ENCODE data around the gene MYO6. TPM values are rescaled to one million over a fixed set of nuclear protein-coding genes. Genes with fewer than 3 reads are reported as not detected.
A peak's percentile ranks its signal among the peaks of the same experiment; 100 is the strongest.
"Not testable (repeated sequence)": the region's sequence is repeated elsewhere in the genome, so short reads cannot be mapped to it uniquely, and the experiment has no call there.

MYO6 gene
- total RNA-seq = under 0.01 TPM

DNA sequence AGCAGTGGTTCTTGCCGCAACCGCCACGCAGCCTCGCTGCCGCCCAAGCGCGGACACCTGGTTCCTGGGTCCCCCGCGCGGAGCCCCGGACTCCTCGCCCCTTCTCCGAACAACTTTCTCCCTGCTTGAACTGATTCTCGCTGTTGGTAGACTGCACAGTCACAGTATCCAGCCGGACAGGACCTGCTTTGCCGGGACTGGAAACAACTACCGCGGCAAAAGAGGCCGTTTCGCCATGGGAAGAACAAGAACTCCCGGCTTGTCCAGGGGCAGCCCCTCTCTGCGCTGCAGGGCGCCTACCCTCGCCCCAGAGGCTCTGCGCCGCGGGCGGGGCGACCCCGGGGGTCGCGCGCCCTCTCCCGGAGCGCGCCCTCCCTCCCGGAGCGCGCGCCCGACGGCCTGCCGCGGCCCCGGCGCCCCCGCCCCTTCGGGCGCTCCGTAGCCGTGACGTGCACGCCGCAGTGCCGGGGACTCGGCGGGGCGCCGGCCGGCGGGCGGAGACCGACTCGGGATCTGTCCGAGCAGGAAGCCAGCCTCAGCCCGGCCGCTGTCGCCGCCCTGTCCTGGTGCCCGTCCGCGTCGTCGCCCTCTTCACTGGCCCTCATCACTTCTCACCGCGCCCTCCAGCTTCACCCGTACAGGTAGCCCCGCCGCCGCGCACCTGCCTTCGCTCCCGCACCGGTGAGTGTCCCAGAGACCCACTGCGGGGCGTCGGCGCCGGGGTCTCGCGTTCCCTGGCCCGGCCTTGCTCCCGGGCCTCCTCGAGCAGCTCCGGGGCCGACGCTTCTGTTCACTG lies at the start of gene MYO6:
Gene MYO6, plus strand, starts transcription at position 497 of the 796 bp plus-strand sequence. CDS start 68,309 bp downstream, outside the sequence.
- DNase-seq (ENCODE audit: low read depth in 2 of 3, low spot score in 2 of 3) = peak in 2 of 3 donors; percentile 6 to 8

DNA sequence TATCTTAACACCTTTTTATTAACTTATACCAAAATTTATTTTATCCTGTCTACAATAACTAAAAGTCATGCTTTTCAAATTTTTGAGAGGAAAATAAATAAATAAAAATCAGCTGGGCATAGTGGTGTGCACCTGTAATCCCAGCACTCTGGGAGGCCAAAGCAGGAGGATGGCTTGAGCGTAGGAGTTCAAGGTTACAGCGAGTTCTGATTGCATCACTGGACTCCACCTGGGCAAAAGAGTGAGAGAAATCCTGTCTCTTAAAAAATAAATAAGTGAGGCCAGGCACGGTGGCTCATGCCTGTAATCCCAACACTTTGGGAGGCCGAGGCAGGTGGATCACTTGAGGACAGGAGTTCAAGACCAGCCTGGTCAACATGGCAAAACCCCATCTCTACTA lies 40.7 kb upstream of the MYO6 start:
- not testable (repeated sequence) for DNase-seq (ENCODE audit: low read depth in 2 of 3, low spot score in 2 of 3)

DNA sequence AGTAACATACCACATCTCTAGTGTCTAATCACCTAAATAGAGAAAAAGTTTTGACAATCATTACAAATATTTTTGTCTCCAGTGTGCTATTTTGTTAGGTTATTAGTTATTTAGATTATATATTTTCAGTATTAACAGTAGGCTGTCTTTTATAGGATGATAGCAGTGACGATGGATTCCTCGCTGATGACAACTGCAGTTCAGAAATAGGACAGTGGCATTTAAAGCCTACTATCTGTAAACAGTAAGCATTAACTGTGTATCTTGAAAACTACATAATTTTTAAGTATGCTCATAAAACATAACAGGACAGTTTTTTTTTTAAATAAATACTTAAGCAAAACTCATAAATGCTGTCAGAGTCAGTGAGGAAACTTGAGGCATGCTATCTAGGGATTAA lies 37.9 kb upstream of the MYO6 start:
- DNase-seq (ENCODE audit: low read depth in 2 of 3, low spot score in 2 of 3) = no peak

DNA sequence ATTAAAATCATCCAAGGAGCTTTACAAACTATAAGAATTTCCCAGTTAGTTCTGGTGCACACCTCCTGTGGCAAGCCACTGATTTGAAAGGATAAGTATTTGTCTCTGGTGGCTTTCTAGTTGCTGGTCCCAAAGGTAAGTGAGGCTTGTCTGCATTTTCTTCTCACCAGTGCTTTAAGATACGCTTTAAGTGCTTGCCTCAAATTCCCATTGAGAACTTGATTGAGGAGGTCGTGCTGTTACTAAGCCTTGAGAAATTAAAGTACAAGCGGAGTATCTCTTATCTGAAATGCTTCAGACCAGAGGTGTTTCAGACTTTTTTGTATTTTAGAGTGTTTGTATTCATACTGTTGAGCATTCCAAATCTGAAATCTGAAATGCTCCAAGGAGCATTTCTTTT lies 29.9 kb upstream of the MYO6 start:
- no peak for DNase-seq (ENCODE audit: low read depth in 2 of 3, low spot score in 2 of 3)

DNA sequence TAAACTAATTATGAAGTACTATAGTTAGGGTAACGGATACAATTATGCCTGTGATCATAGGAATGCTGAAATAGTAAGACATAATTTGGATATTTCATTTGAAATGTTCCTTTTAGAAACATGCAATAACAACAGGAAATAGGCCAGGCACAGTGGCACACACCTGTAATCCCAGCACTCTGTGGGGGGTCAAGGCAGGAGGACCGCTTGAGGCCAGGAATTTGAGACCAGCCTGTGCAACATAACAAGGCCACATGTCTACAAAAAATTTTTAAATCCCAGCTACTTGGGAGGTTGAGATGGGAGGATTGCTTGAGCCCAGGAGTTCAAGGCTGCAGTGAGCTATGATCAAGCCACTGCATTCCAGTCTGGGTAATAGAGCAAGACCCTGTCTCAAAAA lies 25.7 kb upstream of the MYO6 start:
- DNase-seq (ENCODE audit: low read depth in 2 of 3, low spot score in 2 of 3) = no peak

DNA sequence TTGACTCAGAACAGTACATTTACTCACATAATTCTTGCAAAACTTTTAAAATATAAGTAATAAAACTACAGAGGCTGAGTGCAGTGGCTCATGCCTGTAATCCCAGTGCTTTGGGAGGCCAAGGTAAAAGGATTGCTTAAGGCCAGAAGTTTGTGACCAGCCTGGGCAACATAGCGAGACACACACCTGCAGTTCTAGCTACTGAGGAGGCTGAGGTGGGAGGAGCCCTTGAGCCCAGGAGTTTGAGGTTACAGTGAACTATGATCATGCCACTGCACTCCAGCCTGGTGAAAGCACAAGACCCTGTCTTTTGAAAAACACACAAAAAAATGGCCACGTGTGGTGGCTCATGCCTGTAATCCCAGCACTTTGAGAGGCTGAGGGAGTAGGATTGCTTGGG lies 21.8 kb upstream of the MYO6 start:
- no peak for DNase-seq (ENCODE audit: low read depth in 2 of 3, low spot score in 2 of 3)

DNA sequence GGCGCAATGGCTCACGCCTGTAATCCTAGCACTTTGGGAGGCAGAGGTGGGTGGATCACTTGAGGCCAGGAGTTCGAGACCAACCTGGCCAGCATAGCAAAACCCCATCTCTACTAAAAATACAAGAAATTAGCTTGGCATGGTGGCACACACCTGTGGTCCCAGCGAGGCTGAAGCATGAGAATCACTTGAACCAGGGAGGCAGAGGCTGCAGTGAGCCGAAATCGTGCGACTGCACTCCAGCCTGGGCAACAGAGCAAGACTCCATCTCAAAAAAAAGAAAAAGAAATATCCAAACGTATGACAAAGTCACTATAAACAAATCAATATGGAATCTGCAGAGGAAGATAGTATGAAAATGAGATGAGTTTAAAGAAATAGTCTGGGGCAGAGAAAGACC lies 18.0 kb upstream of the MYO6 start:
- DNase-seq (ENCODE audit: low read depth in 2 of 3, low spot score in 2 of 3) = not testable (repeated sequence)

DNA sequence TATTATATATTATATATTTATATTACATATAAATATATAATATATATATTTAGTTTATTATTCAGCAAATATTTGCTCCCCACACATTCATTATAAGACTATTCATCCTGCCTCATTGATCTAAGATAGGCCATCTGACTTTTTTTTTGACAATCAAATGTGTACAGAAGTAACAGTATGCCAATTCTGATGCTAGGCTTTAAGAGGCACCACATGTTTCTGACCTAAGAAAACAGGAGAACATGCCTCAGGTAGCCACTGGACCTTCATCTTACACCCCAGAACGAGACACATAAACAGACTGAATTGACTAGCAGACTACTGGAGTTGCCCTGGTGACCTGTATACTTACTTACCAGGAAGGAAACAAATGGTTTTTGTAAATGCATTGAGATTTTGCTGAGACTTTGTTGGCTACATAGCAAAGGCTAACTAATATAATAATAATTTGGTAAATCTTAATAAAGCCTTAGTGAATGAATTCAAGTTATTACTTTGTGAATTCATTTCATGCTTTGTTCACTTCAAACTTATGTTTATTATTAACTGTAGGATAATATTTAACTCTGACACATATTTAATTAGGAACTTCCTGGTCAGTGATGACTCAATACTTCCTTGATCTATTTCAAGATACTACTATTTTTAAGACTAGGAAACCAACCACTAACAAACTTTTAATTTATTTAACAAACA lies 13.4 kb upstream of the MYO6 start:
- DNase-seq (ENCODE audit: low read depth in 2 of 3, low spot score in 2 of 3) = no peak

DNA sequence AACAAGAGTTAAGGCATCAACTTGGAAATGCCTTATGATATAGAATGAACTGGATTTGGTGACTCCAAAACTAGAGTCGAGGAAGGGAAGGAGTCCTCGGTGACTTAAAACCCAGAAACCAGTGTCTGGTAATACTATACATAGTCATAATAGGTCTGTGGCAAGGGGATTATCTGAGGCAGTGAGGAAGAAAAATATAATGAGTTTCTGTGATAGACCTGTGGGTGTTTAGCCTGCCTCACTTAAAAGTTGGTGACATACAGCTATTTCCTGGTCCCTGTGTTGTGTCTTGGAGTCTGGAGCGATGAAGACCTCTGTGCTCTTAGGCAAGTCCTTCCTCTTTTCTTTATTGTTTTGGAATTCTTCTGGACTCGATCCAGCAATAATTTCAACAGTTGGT lies 5.1 kb upstream of the MYO6 start:
- DNase-seq (ENCODE audit: low read depth in 2 of 3, low spot score in 2 of 3) = no peak

DNA sequence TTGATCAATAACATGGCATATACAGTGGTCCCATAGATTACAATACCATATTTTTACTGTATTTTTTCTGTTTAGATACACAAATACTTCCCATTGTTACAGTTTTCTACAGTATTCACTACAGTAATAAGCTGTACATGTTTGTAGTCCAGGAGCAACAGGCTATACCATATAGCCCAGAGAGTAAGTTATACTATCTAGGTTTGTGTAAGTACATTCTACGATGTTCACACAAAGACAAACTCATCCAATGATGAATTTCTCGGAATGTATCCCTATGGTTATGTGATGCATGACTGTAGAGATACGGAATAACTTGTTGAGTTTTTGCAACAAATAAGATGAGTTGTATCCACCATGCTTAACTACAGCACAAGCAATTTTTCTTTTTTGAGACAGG lies 3.6 kb upstream of the MYO6 start:
- no peak for DNase-seq (ENCODE audit: low read depth in 2 of 3, low spot score in 2 of 3)

DNA sequence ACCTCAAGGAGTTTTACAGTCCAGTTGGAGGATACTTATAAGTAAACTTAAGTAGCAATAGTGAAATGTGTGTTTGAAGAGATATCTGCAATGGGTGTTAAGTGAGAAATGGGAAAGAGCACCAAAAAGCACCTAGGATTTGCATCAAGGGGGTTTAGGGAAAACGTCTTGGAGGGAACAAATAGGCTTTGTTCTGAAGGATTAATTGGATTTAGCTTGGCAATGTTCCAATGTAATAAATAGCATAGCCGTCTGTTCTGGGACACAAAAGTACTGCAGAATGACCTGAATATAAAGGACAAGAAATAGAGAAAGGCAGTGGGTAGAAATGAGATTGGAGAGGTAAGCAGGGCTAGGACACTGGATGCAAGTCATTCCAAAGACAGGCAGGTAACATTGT lies 2.8 kb upstream of the MYO6 start:
- DNase-seq (ENCODE audit: low read depth in 2 of 3, low spot score in 2 of 3) = no peak

DNA sequence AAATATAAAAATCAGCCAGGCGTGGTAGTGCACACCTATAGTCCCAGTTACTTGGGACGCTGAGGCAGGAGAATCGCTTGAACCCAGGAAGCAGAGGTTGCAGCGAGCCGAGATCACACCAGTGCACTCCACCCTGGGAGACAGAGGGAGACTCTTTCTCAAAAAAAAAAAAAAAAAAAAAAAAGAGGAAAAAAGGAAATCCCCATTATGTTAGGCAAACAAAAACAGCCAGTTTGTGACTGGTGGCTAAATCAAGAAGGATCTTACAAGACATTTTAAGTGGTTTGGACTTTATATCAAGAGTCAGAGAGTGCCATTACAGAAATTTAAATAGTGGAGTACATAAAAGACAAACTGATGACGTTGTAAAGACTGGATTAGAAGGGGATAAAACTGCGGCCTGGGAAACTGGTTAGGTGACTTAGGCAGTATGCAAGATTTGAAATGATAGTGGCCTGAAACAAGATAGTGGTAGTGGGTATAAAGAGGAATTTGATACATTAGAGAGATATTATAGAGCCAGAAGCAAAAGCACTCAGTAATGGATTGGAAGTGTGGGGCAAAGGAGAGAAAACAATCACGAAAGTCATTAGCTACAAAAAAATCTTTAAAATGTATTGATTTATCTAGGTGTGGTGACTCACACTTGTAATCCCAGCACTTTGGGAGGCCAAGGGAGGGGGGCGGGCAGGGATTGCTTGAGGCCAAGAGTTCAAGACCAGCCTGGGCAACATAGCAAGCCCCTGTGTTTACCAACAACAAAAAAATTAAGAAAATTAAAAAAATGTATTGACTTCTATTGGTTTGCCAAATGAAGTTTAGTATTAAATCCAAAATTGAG lies 1.7 kb upstream of the MYO6 start:
- DNase-seq (ENCODE audit: low read depth in 2 of 3, low spot score in 2 of 3) = no peak

DNA sequence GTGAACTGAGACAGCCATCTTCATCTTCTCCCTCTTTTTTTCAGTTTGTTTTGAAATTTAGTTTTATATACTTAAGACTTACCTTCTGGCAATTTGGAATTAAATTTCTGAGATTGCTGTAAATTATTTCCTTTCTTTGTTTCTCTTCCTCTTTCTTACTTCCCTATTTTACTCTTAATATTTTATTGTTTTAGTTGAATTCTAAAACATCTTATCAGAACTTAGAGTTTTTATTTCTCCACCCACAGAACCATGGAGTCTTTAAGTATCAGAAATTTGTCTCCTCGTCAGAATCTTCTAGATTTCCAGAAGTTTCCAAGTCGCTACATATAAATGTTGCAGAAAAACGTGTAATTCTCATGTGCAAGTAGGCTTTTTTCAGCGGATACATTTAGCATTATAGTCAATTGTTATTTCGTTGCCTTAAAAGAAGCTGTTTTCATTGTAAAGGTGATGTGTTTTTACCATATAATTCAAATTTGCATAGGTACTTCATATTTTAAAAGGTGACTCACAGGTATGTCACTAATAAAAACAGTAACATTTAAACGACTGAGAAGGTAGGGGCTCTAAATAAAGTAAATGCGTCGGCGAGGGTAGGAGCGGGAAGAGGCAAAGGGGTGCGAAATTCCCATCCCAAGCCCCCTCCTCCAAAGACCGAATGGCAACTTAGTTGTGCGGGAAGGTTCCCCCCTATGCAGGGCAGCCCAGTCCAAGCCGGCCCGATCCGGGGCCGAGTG lies 866 bp upstream of the MYO6 start:
- peak in 1 of 3 donors; percentile 63 for DNase-seq (ENCODE audit: low read depth in 2 of 3, low spot score in 2 of 3)

DNA sequence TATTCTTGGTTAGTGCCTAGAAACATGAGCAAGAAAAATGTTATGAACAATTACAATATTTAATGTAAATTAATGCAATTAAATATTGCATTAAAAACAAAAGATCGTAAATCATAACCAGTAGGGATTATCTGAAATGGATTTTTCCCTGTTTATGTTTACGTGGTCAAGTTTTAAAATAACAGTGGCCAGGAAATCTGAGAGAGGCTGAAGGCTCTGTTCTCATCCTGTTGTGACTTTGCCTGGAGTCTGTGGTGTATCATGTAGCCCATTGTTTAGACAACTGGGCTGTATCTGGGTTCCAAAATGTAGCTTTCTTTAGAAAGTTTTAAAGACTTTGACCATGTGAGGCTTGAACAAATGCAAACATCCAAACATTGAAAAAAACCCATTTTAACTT lies 2.4 kb downstream of the MYO6 start:
- DNase-seq (ENCODE audit: low read depth in 2 of 3, low spot score in 2 of 3) = no peak

DNA sequence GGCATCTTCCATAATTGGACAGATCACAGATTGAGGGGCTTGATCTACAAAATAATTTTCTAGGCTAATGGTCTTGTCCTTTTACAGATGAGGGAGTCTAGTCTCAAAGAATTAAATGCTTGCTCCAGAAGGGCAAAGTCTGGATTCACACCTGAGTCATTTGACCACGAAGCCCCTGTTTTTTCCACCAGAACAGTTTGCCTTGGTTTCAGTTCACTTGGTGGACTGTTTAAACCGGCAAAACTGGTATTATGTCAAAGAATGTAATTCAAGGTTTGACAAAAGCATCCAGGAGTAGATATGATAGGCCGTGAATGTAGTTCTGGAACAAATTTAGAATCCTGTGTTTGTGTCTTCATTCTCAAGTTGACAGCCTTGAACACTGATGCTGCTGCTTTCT lies 3.3 kb downstream of the MYO6 start:
- DNase-seq (ENCODE audit: low read depth in 2 of 3, low spot score in 2 of 3) = no peak

DNA sequence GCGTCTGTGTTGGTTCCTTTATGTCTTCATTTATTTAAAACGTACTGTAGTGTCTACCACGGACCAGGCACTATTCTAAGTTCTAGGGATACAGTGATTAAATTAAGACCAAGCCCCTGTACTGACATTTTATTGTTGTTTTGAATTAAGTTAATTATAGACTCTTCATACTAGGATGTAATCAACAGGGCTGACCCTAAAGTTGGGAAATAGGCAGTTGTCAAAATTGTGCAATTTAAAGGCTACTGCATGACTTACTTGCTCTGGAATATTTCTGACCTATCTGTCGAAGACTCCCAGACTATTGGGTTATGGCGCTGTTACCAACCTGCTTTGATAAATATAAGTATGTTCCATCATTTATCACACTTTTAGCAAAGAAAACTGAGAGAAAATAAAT lies 6.7 kb downstream of the MYO6 start:
- no peak for DNase-seq (ENCODE audit: low read depth in 2 of 3, low spot score in 2 of 3)

DNA sequence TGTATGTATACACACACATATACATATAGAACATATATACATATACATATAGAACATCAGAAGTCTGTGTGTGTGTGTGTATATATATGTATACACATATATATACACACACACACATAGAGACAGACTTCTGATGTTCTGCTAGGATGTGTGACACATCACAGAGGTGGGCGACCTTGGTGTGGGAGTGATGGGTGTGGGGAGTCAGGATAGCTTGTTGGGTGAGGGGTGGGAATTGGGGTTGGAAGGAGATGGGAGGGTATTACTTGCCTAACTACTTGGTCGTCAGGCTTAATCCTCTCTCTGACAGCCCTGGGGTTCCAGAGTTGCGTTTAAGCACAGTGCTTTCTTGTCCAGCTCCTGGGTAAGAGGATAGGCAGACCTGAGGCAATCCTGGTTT lies 8.3 kb downstream of the MYO6 start:
- no peak for DNase-seq (ENCODE audit: low read depth in 2 of 3, low spot score in 2 of 3)

DNA sequence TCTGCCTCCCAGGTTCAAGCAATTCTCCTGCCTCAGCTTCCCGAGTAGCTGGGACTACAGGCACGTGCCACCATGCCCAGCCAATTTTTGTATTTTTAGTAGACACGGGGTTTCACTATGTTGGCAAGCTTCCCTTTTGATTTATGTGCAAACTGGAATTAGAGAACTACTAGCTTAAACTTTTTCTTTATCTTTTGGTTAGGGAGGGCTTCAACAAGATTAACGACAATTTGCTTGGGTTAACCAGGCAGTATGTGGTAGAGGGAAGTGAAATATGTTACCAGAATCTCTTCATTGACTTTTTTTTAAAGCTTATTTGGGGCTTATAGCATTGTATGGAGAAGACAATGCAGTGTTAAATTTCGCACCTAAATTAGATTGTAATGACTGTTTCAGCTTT lies 9.0 kb downstream of the MYO6 start:
- peak in 1 of 3 donors; percentile 61 for DNase-seq (ENCODE audit: low read depth in 2 of 3, low spot score in 2 of 3)

DNA sequence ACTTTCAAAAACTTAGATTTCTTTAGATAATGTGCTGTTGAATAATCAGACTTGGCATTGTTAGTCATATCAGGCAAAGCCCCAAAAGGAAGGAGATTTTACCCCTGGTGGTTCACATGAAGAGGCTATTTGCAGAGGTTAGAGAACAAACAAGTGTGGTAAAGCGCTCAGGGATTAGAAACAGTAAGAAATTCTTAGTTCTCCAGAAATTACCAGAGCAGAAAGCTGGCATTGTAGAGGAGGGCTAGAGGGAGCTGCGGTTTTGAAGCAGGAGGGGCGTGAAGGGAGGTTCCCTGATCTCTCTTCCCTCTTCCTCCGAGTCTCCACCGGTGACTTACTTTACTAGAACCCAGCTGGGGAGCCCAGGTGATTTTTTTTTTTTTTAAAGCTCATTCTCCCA lies 10.2 kb downstream of the MYO6 start:
- no peak for DNase-seq (ENCODE audit: low read depth in 2 of 3, low spot score in 2 of 3)

DNA sequence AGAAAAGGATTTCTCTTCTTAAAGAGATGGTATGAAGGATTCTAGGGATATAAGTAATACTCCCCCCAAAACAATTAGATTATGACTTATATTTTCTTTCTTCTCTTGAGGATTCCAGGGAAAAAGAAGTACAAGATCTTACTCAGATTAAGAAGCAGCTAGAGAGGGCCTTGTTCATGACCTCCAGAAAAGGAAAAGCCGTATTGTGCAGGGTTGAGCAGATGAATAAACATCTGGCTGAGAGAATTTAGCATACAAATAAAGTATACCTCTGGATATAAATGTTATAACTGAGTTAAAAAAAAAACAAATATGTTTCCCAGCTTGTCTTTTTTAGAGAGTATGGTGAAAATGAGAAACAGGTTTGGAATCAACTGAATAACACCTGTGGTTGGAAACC lies 11.3 kb downstream of the MYO6 start:
- DNase-seq (ENCODE audit: low read depth in 2 of 3, low spot score in 2 of 3) = no peak

DNA sequence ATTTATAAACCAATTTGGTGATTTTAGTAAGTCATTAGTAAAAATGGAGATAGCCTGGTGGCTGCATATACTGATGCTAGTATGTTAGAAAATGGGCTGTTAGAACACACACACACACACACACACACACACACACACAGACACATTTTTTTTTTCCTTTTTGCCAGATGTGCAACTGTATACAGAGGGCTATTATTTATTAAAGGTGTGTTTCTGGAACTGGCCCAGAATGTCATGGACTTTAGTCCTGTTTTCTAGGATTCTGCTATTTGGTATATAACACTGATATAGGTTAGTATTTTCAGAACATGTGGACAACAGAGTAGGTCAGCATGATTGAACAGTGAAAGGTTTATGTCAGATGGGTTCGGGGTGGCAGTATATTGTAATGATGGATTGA lies 12.4 kb downstream of the MYO6 start:
- no peak for DNase-seq (ENCODE audit: low read depth in 2 of 3, low spot score in 2 of 3)
